Astrocyte of the spinal cord (primary cell): ENCODE data around the gene DIP2C.

Experiments
- DNase-seq: peaks from one replicate; pipeline ENCODE4 v3.0.0; 2011; ENCODE audit warnings: low read depth, low spot score
- H3K4me3 ChIP-seq: 2 replicates; pipeline ENCODE4 v1.5.1; 2011; ENCODE audit warnings: low read depth, mild to moderate bottlenecking, low read length, moderate library complexity
- in situ Hi-C: cut with HindIII; loops from 2 replicates; pipeline ENCODE4 v1.10.0; 2017; ENCODE audit warnings: low sequenced_read_pairs
- TF ChIP-seq, protein P1 (sequence below): IDR thresholded peaks from 2 replicates; pipeline ENCODE4 v1.5.1; 2012; ENCODE audit warnings: low read depth, mild to moderate bottlenecking, low read length, inconsistent platforms

DIP2C gene

DNA sequence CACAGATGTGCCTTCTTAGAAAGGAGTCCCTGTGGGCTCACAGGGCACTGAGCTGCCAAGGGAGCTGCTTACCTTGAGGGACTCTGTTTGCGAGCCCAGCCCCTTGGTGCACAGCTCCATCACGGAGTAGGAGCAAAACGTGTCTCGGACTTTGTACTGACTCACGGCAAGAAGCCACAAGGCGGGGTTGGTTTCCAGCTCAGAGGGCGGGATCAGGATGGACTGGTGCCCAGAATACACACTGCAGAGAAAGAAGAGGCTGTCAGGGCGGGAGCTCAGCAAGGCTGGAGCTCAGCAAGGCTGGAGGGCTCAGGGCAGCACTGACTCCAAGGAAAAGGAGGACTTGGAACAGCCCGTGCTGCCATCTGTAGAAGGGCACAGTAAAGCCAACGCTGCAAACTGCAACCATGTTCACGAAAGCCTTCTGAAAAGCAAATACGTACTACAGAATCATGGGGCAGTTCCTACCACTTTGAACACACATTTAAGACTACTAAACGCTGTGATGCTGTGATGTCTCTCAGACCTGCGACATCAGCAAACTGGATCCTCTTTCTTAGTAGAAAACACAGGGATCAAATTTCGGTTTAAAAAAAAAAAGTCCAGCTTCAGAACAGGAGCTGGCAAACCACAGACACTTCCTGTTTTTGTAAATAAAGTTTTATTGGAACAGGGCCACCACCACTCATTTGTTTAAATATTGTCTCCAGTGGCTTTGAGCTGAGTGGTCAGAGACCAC is 359.9 kb downstream of the DIP2C start:
- peak overlapping the region; percentile 25 for H3K4me3 ChIP-seq
- TF ChIP-seq, protein P1, sequence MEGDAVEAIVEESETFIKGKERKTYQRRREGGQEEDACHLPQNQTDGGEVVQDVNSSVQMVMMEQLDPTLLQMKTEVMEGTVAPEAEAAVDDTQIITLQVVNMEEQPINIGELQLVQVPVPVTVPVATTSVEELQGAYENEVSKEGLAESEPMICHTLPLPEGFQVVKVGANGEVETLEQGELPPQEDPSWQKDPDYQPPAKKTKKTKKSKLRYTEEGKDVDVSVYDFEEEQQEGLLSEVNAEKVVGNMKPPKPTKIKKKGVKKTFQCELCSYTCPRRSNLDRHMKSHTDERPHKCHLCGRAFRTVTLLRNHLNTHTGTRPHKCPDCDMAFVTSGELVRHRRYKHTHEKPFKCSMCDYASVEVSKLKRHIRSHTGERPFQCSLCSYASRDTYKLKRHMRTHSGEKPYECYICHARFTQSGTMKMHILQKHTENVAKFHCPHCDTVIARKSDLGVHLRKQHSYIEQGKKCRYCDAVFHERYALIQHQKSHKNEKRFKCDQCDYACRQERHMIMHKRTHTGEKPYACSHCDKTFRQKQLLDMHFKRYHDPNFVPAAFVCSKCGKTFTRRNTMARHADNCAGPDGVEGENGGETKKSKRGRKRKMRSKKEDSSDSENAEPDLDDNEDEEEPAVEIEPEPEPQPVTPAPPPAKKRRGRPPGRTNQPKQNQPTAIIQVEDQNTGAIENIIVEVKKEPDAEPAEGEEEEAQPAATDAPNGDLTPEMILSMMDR = peak; percentile 16
- in situ Hi-C loops = no loop called here
- DNase-seq = peak; percentile 97

DNA sequence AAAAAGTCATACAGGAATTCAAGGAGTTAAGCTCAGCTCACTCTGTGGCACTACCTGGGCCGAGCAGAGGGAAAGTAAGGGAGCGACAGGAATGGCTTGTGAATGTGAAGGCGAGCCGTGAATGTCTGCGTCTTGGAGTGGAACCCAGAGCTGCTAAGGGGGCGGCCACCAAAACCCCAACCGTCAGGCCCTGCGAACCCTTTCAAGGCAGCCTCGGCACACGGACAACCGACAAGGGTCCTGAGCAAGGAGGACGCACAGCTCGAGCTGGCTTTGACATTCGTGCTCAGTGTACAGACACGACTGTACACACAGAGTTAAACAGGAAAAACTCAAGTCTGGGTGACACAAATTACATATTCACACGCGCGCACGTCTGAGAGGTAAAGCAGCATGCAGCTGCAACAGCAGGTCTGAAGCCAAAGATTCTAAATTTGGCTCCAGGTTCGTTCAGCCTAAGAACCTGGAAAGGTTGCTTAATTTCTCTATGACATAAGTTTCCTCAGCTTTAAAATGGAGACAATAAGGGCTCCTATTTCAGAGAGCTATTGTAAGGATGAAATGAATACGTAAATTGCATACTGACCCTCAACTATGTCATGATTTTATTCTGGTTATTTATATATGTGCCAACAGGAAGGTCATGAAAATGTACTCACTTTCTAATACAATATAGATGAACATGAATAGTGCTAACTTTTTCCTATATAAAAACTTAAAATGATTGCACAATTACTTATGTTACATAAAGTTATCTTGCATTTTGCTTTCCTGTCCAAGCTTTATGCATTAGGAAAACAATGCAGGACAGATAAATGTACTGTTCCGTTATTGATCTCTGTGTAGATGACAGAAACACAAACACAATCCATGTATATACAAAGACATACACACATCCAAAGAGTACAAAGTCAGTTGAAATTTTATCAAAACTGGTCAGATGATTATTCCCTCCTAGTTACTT is 361.3 kb downstream of the DIP2C start:
- H3K4me3 ChIP-seq = no peak overlapping the region
- in situ Hi-C loops = no loop called here

DNA sequence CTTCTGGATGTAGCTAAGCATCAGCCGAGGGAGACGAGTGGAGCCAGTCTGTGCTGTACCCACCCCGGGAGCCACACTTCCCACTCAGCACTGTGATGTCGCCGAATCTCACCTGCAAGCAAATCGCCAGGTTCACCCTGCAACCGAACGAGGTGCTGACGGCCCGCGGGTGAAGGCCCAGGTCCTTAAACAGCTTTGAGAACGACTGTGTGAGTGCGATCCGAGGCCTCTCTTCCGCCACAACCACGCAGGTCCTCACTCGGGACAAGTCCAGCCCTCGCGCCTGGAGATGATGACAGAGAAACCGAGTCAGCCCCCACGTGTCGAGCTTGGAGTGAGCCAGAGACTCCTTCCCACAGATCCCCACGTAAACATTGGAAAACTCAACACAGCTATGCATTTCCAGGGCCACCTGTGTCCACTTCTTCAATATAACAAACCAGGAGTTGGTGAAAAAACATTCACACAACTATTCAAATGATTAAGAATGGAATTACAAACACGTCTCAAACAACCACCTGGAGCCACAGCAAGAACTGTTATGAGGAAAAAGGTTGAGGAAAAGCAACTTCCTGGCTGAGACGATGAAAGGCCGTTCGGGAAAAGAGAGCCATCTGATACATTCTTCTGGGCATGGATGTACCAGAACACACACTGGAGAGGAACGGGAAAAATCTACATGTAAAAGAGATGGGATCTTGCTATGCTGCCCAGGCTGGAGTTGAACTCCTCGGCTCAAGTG is 362.4 kb downstream of the DIP2C start:
- TF ChIP-seq, protein P1 = no peak
- no peak overlapping the region for H3K4me3 ChIP-seq
- no peak for DNase-seq
- in situ Hi-C loops = no loop called here

More for the DNA sequence above, 361.3 kb downstream of the DIP2C start:
- DNase-seq = no peak
- TF ChIP-seq, protein P1 = no peak

DNA sequence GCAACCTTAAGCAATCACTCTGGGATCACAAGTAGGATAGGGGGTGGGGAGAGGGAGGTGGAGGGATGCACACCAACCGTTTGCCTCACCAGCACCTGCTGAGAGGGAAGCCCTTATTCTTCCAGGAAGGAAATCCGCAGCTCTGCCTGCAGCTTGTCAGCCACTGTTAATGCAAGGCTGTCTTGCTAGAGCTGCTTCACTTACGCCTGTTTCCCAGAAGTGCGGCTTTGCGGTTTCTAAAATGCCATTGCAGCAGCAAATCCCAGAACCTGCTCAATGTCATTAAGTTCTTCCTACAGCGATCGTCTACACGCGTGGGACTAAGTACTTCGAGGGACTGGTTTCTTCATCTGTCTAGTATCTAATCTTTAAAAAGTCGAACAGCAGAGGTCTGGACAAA is 363.1 kb downstream of the DIP2C start:
- DNase-seq = no peak
- TF ChIP-seq, protein P1 = no peak
- no peak overlapping the region for H3K4me3 ChIP-seq
- in situ Hi-C loops = no loop called here

DNA sequence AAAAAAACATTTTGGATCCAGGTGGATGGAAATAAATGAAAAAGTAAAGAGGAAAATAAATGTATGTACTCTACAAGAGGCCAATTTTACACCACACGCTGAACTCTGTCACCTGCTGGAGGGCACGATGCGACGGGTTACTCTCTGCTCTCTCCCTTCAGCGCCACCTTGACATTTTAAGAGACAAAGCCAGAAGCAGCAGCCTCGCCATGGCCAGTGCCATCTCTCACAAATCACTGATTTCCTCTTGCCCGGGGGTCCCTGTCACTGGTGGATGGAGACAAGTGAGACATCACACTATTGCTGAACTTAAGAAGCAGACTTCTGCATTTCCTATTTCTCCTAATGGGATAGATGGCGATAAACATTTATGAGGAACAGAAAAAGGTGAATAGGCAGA is 364.2 kb downstream of the DIP2C start:
- in situ Hi-C loops = no loop called here
- H3K4me3 ChIP-seq = no peak overlapping the region
- TF ChIP-seq, protein P1 = no peak
- DNase-seq = no peak

DNA sequence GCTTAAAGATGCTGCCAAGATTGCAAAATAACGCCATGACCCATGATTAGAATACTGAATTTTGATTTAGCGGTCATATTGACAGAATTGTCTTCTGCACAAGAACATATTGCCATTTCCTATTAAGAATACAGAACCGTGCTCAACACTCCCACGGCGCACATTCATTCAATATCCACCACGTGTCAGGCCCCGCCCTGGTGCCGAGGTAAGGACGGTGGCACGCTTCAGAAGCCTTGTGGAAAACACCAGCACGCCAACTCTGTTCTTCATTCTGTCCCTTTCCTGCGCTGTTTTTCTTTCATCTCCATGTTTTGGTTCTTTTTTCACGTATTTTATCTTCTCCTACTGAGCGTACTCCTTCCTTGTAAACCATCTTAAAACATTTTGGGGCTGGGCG is 364.9 kb downstream of the DIP2C start:
- no peak for DNase-seq
- in situ Hi-C loops = no loop called here
- H3K4me3 ChIP-seq = no peak overlapping the region
- TF ChIP-seq, protein P1 = no peak
